Effector CD4-positive, alpha-beta T cell (primary cell): ENCODE results near the gene LGALS9.
A peak's percentile ranks its signal among the peaks of the same experiment; 100 is the strongest.
"Not testable (repeated sequence)": the region's sequence is repeated elsewhere in the genome, so short reads cannot be mapped to it uniquely, and the experiment has no call there.

Experiments
- DNase-seq: peaks from one replicate; pipeline ENCODE4 v3.0.0-alpha.2; 2020

Gene LGALS9

DNA sequence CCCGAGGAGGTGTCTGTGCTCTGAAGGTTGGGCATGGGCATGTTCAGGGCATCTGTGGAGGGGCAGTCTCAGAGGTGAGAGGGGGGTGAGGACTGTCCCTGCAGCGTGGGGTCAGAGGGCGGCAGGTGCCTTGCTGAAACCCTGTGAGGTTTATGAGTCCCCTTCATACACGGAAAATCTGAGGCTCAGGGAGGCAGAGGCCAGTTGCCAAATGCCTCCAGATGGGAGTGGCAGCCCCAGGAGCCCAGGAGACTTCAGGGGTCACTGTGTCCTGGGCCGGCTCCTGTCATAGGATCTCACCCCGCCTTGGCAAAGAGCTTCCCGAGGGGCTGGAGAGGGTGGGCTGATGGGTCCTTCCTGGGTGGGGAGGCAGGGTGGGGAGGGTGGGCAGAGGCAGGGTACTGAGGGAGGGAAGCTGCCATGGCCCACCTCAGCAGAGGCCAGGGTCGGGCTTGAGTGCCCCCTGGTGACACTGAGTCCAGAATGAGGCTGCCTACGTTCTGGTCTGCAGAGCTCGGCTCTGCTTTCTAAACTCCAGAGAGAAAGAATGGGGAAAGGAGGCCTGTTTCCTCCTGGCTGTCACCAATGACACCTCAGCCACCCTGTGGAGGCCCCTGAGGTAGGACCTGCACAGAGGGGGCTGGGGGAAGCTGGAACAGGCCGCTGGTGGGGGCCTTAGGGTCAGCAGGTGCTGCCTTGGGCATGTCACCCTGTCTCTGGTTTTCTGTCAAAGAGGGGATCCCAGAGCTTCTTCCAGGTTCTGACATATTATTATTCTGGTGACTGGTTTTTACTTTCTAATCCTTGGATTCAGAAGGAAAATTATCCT lies 1.1 kb downstream of the LGALS9 start:
- no peak for DNase-seq

- DNase-seq: not testable (repeated sequence)
Observed at GRCh38 chr17:27632766-27633165, 1.8 kb downstream of the LGALS9 start.

DNA sequence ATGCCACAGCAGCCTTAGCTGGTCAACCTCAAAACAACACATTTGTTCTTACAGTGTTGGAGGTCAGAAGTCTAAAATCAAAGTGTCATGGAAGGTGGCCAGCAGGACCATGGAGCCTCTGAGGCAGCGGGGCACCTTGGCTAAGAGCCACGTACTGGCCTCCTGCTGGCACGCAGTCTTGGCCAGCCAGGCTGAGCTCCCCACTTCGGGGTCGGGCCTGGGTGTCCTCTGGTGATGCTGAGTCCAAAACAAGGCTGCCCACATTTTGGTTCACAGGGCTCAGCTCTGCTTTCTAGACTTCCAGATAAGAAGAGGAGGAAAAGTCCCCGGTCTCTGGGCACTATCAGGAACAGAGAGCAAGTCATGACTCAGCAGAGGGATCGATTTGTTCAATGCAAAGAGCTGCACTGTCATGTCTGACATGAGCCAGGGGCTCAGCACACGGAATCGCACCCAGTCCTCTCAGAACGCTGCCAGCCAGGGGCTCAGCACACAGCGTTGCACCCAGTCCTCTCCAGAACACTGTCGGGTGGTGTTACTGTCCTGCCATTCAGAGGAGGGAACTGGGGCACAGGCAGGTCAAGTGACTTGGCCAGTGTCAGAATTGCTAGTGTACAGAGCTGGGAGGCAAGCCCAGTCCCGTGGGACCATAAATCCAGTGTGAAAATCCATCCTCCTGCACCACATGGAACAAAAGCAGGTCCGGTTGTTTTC lies 2.5 kb downstream of the LGALS9 start:
- DNase-seq: no peak

DNA sequence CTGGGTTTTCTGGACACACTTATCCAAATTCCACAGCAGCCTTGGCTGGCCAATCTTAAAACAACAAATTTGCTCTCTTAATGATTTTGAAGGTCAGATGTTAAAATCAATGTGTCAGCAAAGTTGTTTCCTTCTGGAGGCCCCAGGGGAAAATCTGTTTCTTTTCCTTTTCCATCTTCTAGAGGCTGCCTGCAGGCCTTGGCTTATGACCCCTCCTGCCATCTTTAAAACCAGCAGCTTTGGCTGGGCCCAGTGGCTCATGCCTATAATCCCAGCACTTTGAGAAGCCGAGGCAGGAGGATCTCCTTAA lies 3.0 kb downstream of the LGALS9 start:
- DNase-seq: no peak

DNA sequence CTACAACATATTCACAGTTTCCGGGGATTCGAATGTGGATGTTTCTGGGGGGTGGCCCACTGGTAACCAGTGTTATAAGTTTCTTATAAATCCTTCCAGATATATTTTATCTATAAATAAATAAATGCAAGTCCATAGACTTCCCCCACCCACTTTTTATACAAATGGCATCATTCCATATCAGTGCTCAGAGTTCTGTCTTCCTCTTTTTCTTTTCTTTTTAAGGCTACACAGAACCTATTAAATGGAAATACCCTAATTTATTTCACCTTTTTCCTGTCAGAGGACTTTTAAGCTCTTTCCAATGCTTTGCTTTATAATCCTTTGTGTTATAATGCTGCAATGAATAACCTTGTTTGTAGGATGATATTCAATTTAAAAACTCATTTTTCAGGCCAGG lies 3.8 kb downstream of the LGALS9 start:
- no peak for DNase-seq

GRCh38 chr17:27635275-27635823 lies 4.4 kb downstream of the LGALS9 start:
- no peak for DNase-seq

- not testable (repeated sequence) for DNase-seq
Observed at GRCh38 chr17:27636005-27636520, 5.1 kb downstream of the LGALS9 start.

DNA sequence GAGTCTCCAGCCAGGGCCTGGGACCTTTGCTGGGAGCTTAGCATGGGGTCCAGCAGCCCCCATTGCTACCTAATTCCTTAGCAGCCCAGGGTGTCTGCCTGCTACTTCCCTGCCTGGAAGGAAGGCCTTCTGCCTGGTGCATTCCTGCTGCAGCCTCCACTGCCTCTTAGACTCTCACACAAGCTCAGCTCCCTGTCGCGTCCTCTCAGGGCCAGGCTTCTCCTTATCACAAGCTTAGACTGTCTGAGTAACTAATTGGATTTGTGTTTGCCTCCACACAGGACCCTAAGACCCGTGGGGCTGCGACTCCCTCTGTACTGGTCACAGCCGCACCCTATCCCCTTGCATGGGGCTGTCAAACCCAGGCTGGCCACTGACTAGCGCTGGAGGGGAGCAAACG lies 6.8 kb downstream of the LGALS9 start:
- not testable (repeated sequence) for DNase-seq

DNA sequence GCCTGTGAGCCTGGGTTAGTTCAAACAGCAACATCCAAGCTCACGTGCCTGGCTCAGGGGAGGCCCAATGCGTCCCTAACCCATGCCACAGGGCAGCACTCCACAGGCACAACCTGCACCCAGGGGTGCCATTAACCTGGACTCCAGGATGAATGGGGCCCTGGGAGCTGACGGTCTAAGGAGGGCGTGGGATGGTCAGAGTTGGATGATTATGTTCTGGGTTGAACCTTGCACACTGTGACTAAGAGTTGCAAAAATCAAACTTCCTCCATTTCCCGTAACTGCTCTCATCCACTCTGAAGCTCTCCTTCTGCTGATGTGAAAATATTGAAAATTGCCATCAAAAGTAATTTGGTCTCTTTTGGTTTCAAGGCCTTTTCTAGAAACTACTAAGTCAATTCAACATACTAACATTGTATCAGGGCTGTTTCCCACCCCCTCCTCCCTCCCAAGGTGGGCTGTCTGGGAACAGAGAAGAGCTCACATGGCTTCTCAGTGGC lies 7.5 kb downstream of the LGALS9 start:
- not testable (repeated sequence) for DNase-seq

GRCh38 chr17:27640790-27641189 lies 9.8 kb downstream of the LGALS9 start:
- no peak for DNase-seq

GRCh38 chr17:27644586-27644985 lies 13.6 kb downstream of the LGALS9 start:
- no peak for DNase-seq

GRCh38 chr17:27645621-27646020 lies 14.6 kb downstream of the LGALS9 start:
- DNase-seq: not testable (repeated sequence)

DNA sequence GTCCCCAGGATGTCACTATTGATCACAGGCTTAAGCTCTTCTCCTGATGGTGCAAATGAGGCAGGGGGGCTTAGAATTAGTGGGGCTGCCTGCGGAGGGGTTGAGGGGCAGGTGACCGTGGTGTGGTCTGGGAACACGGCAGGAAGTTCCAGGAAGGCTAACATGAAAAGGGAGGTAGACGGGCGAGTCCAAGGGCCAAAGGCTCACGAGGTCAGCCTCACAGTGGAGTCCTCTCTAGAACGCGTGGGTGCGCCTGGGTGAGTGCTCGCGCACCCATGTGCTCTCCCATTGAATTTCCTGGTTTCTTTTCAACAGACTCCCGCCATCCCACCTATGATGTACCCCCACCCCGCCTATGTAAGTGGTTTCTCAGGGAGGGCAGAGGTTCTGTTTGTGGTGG lies 15.2 kb downstream of the LGALS9 start:
- DNase-seq: no peak

- no peak for DNase-seq
Observed at GRCh38 chr17:27647765-27648164, 16.8 kb downstream of the LGALS9 start.

- DNase-seq: not testable (repeated sequence)
Observed at GRCh38 chr17:27649111-27649571, 18.2 kb downstream of the LGALS9 start.

GRCh38 chr17:27649929-27650328 lies 18.9 kb downstream of the LGALS9 start:
- no peak for DNase-seq

- DNase-seq: no peak
Observed at GRCh38 chr17:27650836-27651235, 19.8 kb downstream of the LGALS9 start.

DNA sequence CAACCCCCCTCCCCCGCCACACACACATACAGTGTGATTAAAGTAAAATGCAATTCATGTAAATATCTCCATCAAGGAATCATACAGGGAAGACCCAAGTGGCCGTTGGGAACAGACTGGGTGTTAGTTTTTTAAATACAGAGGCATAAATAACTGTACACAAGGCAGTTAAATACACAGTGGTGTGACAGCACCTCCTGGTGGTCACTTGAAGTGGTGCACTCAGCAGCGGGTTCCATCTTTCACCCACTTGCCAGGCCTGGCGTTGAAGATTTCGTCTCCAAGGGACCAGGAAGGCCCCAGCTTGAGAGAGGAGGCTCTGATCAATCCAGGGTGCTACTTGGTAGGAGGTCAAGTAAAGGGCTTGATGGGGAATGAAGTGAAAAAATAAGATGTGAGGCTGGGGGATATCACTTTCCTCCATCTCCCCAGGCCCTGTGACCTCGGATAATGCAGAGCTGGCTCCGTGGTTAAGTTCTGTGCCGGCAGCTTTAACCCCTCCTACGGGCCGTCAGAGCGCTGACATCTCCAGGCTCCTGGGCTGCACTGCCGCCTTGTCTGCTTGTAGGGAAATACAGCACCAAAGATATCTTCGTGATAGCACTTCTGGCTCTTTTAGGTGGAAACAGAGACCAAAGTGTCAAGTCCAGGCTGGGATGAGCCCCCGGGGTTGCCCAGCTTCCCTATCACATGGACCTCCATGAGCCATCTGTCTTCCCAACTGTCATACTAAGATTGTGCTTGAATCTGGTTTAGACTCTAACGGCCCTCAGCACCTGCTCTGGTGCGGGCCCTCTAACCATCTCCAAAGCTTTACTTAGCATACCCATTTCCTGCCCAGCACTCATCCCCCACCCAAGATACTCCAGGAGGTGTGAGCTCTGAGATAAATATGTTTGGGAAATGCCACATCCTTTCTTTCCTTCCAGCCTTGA lies 20.7 kb downstream of the LGALS9 start:
- peak; percentile 63 for DNase-seq

- DNase-seq: not testable (repeated sequence)
Observed at GRCh38 chr17:27653449-27653971, 22.5 kb downstream of the LGALS9 start.

DNA sequence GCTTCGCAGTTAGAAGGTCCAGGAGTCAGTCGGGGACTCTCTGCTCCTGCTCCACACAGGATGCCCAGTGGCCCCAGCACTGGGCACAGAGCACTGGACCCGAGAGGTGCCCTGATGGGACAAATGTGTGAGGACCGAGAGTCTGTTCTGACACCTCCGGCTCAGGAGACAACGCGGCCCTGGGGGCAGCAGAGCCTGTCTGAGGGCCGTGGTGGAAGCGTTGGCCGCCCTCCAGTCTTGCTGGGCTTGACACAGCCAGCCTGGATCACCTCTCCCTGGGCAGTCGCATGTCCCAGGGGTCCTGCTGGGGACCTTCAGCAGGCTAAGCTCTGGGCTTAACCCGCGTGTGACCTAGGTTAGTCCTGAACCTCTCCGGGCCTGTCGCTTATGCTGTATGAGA lies 23.1 kb downstream of the LGALS9 start:
- no peak for DNase-seq

GRCh38 chr17:27654654-27655524 lies 23.9 kb downstream of the LGALS9 start:
- peak; percentile 46 for DNase-seq
